ENCODE data around the gene VHLL. TPM values are rescaled to one million over a fixed set of nuclear protein-coding genes. Genes with fewer than 3 reads are reported as not detected.

Gene VHLL
- total and polyA plus RNA-seq, 2 of the 13 experiments (the other 11 are each of a cell fraction or from before 2014, with no cell fraction given) = 0.24 TPM; not detected in 1

- TF ChIP-seq SATB2 (CRISPR knock-in tag; IDR thresholded peaks at IDR 0.05) (no peak), RBAK (CRISPR knock-in tag; IDR thresholded peaks at IDR 0.05) (0 out of 2 replicates have a peak, but pooled peaks have one; percentile 60), THAP9 (CRISPR knock-in tag; IDR thresholded peaks at IDR 0.05; ENCODE audit: borderline replicate concordance) (peak; percentile 47; the same call in 1 of the 2 replicates), NFKB2 (CRISPR knock-in tag; IDR thresholded peaks at IDR 0.05; ENCODE audit: borderline replicate concordance) (peak; percentile 31; the same call in 1 of the 2 replicates), EP300 (IDR thresholded peaks at IDR 0.05; ENCODE audit: low read depth in 2 of 2, low read length in 2 of 2) (no peak; a peak in 1 of 4 replicates), EP300 (CRISPR knock-in tag; IDR thresholded peaks at IDR 0.05; ENCODE audit: borderline replicate concordance) (no peak), ZNF235 (CRISPR knock-in tag; IDR thresholded peaks at IDR 0.05; ENCODE audit: borderline replicate concordance) (peak; percentile 50; the same call in 1 of the 2 replicates), CSRNP1 (CRISPR knock-in tag; IDR thresholded peaks at IDR 0.05) (peak; percentile 63; the same call in 1 of the 2 replicates), KDM4B (CRISPR knock-in tag; IDR thresholded peaks at IDR 0.05) (no peak), STAT5B (CRISPR knock-in tag; IDR thresholded peaks at IDR 0.05) (no peak), ZKSCAN1 (IDR thresholded peaks at IDR 0.05; ENCODE audit: low read length) (no peak), PHF21A (CRISPR knock-in tag; IDR thresholded peaks at IDR 0.05) (peak; percentile 85), RNF2 (conservative IDR thresholded peaks at IDR 0.05; ENCODE audit: low read depth) (peak; percentile 35; the same call in 1 of the 2 replicates), TCF7L2 (IDR thresholded peaks at IDR 0.05; ENCODE audit: low read depth, low read length) (no peak), DZIP1 (CRISPR knock-in tag; IDR thresholded peaks at IDR 0.05) (0 out of 2 replicates have a peak, but pooled peaks have one; percentile 49), ADNP (CRISPR knock-in tag; IDR thresholded peaks at IDR 0.05) (no peak)
- TF ChIP-seq, protein P1, sequence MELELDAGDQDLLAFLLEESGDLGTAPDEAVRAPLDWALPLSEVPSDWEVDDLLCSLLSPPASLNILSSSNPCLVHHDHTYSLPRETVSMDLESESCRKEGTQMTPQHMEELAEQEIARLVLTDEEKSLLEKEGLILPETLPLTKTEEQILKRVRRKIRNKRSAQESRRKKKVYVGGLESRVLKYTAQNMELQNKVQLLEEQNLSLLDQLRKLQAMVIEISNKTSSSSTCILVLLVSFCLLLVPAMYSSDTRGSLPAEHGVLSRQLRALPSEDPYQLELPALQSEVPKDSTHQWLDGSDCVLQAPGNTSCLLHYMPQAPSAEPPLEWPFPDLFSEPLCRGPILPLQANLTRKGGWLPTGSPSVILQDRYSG (CRISPR knock-in tag; IDR thresholded peaks at IDR 0.05) = no peak
- TF ChIP-seq, protein P2, sequence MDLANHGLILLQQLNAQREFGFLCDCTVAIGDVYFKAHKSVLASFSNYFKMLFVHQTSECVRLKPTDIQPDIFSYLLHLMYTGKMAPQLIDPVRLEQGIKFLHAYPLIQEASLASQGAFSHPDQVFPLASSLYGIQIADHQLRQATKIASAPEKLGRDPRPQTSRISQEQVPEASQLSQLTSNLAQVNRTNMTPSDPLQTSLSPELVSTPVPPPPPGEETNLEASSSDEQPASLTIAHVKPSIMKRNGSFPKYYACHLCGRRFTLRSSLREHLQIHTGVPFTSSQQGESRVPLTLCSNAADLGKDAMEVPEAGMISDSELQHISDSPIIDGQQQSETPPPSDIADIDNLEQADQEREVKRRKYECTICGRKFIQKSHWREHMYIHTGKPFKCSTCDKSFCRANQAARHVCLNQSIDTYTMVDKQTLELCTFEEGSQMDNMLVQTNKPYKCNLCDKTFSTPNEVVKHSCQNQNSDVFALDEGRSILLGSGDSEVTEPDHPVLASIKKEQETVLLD (CRISPR knock-in tag; IDR thresholded peaks at IDR 0.05; ENCODE audit: low read depth) = peak; percentile 44; the same call in 1 of the 2 replicates
Observed at GRCh38 chr1:156291226-156292061, 7.7 kb downstream of the VHLL start (continued).
